Coronary artery (tissue), 2 donors: ENCODE results near the gene MTHFR.
A peak's percentile ranks its signal among the peaks of the same experiment; 100 is the strongest.

ENCODE experiments used
- DNase-seq: peaks from one replicate; pipeline ENCODE4 v3.0.0-alpha.2; 2017; ENCODE audit warnings: low spot score
- H3K27ac ChIP-seq, 2 donors: fragments of 200-600 bp; sonication (generic); one replicate each; pipeline ENCODE4 v1.5.1; 2016 to 2019
- H3K4me3 ChIP-seq: fragments of 200-600 bp; sonication (generic); 2 replicates; pipeline ENCODE4 v1.5.1; 2016; ENCODE audit warnings: mild to moderate bottlenecking, moderate library complexity
- CTCF ChIP-seq: fragments of 200-600 bp; sonication (generic); IDR thresholded peaks from one replicate; pipeline ENCODE4 v1.5.1; 2019; ENCODE audit warnings: antibody characterized with exemption

MTHFR gene

GRCh38 chr1:11800756-11801433 is 4.9 kb downstream of the MTHFR start:
- DNase-seq: peak; percentile 67
- peak overlapping the region; percentile 11 to 18 for H3K27ac ChIP-seq
- no peak overlapping the region for H3K4me3 ChIP-seq
- TF ChIP-seq CTCF: no peak

GRCh38 chr1:11800391-11800755 is 5.4 kb downstream of the MTHFR start:
- DNase-seq: peak; percentile 38
- no peak for TF ChIP-seq CTCF

GRCh38 chr1:11799896-11800295 is 5.9 kb downstream of the MTHFR start:
- no peak overlapping the region for H3K27ac ChIP-seq
- peak; percentile 36 for DNase-seq
- TF ChIP-seq CTCF: no peak
- no peak overlapping the region for H3K4me3 ChIP-seq

More at GRCh38 chr1:11800391-11800755, 5.4 kb downstream of the MTHFR start:
- H3K27ac ChIP-seq: peak overlapping the region in 1 of 2 donors; percentile 18
- H3K4me3 ChIP-seq: no peak overlapping the region

GRCh38 chr1:11799099-11799498 is 6.7 kb downstream of the MTHFR start:
- no peak overlapping the region for H3K4me3 ChIP-seq
- no peak overlapping the region for H3K27ac ChIP-seq
- TF ChIP-seq CTCF: no peak
- peak; percentile 65 for DNase-seq

GRCh38 chr1:11797525-11798216 is 8.1 kb downstream of the MTHFR start:
- no peak for TF ChIP-seq CTCF
- DNase-seq: peak; percentile 82
- no peak overlapping the region for H3K4me3 ChIP-seq
- H3K27ac ChIP-seq: peak overlapping the region; percentile 72 to 80

GRCh38 chr1:11796036-11796828 is 9.5 kb downstream of the MTHFR start:
- TF ChIP-seq CTCF: no peak
- H3K4me3 ChIP-seq: no peak overlapping the region
- peak overlapping the region; percentile 72 for H3K27ac ChIP-seq
- peak; percentile 60 for DNase-seq
